Stomach (tissue), 9 donors: ENCODE measurements around the gene DPYD. TPM values are rescaled to one million over a fixed set of nuclear protein-coding genes. Genes with fewer than 3 reads are reported as not detected.

Source experiments
- DNase-seq, 2 donors: peaks; one replicate each; pipeline versions ENCODE4 v3.0.0 to v3.0.0-alpha.2; 2013 to 2019
- H3K27ac ChIP-seq, 5 donors: fragments of 200-600 bp in 4 of 5; sonication (generic) in 4 of 5; one replicate each; pipeline ENCODE4 v1.5.1; 2013 to 2019; ENCODE audit warnings: mild to moderate bottlenecking in 1 of 5, moderate library complexity in 1 of 5
- H3K27me3 ChIP-seq, 3 donors: fragments of 200-600 bp; sonication (generic); one replicate each; pipeline ENCODE4 v1.5.1; 2017 to 2019; ENCODE audit warnings: mixed run types in 1 of 3
- H3K36me3 ChIP-seq, 4 donors: fragments of 200-600 bp; sonication (generic); 1 replicate in 3 of 4; 2 replicates in 1 of 4; pipeline ENCODE4 v1.5.1; 2016 to 2019
- H3K4me1 ChIP-seq, 4 donors: fragments of 200-600 bp; sonication (generic); one replicate each; pipeline ENCODE4 v1.5.1; 2016 to 2019
- H3K4me3 ChIP-seq, 4 donors: fragments of 200-600 bp; sonication (generic) in 3 of 4; one replicate each; pipeline ENCODE4 v1.5.1; 2016 to 2019; ENCODE audit warnings: mild to moderate bottlenecking in 1 of 4
- H3K9me3 ChIP-seq, 4 donors: fragments of 200-600 bp; sonication (generic); one replicate each; pipeline ENCODE4 v1.5.1; 2016 to 2019
- EP300 ChIP-seq: sonication (generic); formaldehyde crosslinking; IDR thresholded peaks from one replicate; pipeline ENCODE4 v1.6.1; 2017; ENCODE audit warnings: antibody characterized with exemption
- POLR2A ChIP-seq, 4 donors: fragments of 450-650 bp; IDR thresholded peaks; one replicate each; pipeline ENCODE4 v1.6.1; 2016; ENCODE audit warnings: antibody characterized with exemption in 4 of 4, control low read depth in 2 of 4, mild to moderate bottlenecking in 1 of 4, moderate library complexity in 1 of 4
- POLR2AphosphoS5 ChIP-seq, 3 donors: sonication (generic); formaldehyde crosslinking; IDR thresholded peaks; one replicate each; pipeline ENCODE4 v1.6.1; 2016; ENCODE audit warnings: antibody characterized with exemption in 3 of 3
- WGBS, 5 donors: extraction: QIAGEN DNeasy Blood & Tissue Kit in 3 of 5; methylation state at CpG; one replicate each; pipeline versions ENCODE4 v1.1.5 to v1.1.7; 2013 to 2018; 5-methylcytosine and 5-hydroxymethylcytosine counted together
- intact Hi-C: fragments of 100-400 bp; cut with DNase I; formaldehyde crosslinking; loops from one replicate; pipeline ENCODE4 v1.15.1; 2023; ENCODE audit warnings: low total_unique reads
- polyA plus RNA-seq, 3 donors: library from polyadenylated mRNA; stranded (reverse); fragments of 200-250 nt; gene quantifications; one replicate each; pipeline ENCODE4 v1.2.3, GENCODE V29; 2013
- total RNA-seq, 5 donors: library from RNA; depleted of rRNA; stranded (reverse); fragments of >200 nt; gene quantifications; one replicate each; pipeline versions ENCODE4 v1.1.0 to v1.2.3, GENCODE V29; 2014 to 2016
- TF ChIP-seq, protein P1 (sequence below), 7 experiments: fragments of 450-650 bp in 4 of 7; fragments of 200-600 bp in 3 of 7; sonication (generic) in 3 of 7; IDR thresholded peaks; one replicate each; pipeline ENCODE4 v1.5.1; 2016 to 2019; ENCODE audit warnings: antibody characterized with exemption in 7 of 7, control low read depth in 2 of 7, mild to moderate bottlenecking in 1 of 7
- donor health status: healthy with polysubstance abuse.
- donor health status: Bipolar disorder and iron deficiency.
- donor health status: healthy.

The DPYD gene
- total and polyA plus RNA-seq, 8 donors: 7.5 to 58.2 (median 18.2) TPM

DNA sequence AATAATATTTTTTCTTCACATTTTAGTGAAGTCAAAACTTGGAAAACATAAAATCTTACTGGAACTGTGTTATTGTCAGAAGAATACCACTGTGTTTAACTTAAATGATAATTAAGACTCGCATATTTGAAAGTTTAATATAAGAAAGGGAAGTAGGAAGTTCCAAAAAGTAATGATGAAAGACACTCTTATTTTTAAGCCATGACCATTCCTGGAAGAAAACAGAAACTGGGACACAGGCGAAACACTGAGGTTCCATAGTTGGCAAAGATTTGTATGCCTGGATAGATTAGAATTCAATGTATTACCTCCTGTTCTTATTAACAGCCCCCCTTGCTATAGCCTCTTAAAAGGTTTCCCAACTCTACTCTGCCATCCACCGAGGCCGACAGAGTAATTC, 271.2 kb downstream of the DPYD start:
- H3K27ac ChIP-seq: no peak overlapping the region
- WGBS, 5 donors: 91 to 97% (median 94%) methylated on average over 4 of the region's 4 CpGs
- no peaks in the 10 kb centered on the region for H3K36me3 ChIP-seq
- TF ChIP-seq EP300: no peak
- TF ChIP-seq, protein P1, sequence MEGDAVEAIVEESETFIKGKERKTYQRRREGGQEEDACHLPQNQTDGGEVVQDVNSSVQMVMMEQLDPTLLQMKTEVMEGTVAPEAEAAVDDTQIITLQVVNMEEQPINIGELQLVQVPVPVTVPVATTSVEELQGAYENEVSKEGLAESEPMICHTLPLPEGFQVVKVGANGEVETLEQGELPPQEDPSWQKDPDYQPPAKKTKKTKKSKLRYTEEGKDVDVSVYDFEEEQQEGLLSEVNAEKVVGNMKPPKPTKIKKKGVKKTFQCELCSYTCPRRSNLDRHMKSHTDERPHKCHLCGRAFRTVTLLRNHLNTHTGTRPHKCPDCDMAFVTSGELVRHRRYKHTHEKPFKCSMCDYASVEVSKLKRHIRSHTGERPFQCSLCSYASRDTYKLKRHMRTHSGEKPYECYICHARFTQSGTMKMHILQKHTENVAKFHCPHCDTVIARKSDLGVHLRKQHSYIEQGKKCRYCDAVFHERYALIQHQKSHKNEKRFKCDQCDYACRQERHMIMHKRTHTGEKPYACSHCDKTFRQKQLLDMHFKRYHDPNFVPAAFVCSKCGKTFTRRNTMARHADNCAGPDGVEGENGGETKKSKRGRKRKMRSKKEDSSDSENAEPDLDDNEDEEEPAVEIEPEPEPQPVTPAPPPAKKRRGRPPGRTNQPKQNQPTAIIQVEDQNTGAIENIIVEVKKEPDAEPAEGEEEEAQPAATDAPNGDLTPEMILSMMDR (IDR thresholded peaks at IDR 0.05): no peak
- TF ChIP-seq POLR2AphosphoS5 (IDR thresholded peaks at IDR 0.05): no peak
- TF ChIP-seq POLR2A (IDR thresholded peaks at IDR 0.05): no peak
- no peak overlapping the region for H3K4me3 ChIP-seq
- intact Hi-C loops: no loop called here
- no peak for DNase-seq
- H3K27me3 ChIP-seq: no peaks in the 10 kb centered on the region
- H3K4me1 ChIP-seq: no peaks in the 10 kb centered on the region
- peaks cover 0 to 16% (median 5%) of the 10 kb centered on the region in 4 donors for H3K9me3 ChIP-seq

DNA sequence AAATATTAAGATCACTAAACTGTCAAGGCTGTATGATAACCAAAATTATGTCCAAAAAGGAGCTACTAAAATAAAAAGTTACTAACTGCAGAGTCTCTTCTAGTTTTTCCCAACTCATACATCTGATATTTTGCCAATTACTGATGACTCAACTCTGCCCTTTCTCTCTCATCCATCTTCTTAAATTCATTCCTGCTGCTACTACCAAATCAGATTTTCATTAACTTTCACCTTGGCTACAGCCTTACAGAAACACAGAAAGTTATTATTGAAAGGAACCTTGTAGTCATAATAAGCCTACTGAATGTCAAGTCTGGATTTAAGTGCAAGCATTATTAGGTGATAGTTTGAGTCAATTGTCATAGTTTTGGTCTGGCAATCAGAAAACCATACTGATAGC, 273.1 kb downstream of the DPYD start:
- intact Hi-C loops: no loop called here
- no peak for DNase-seq
- Histone ChIP-seq H3K9me3 (peaks cover 0 to 16% (median 5%) of the 10 kb centered on the region in 4 donors), H3K4me1 (no peaks in the 10 kb centered on the region), H3K4me3 (no peak overlapping the region), H3K27ac (no peak overlapping the region), H3K27me3 (no peaks in the 10 kb centered on the region), H3K36me3 (no peaks in the 10 kb centered on the region)
- TF ChIP-seq POLR2AphosphoS5 (IDR thresholded peaks at IDR 0.05) (no peak), POLR2A (IDR thresholded peaks at IDR 0.05) (no peak)
- TF ChIP-seq, protein P1 (IDR thresholded peaks at IDR 0.05): no peak

DNA sequence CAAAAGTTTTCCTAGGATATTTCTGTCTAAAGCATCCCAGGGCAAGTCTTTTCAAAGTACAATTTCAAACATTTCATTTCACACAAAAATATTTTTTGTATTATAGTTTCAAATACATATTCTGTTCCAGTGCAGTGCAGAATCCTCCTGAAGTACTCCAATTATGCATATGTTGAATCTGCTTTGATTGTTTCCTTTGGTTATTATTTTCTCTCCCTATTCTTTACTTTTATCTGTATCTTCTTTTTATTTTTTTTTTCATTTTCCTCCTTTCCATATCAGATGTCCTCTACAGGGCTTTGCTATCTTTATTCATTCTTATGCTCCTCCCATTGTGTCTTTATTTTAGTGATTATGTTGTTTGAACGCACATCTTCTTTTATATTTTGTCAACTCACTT, 274.8 kb downstream of the DPYD start:
- DNase-seq: no peak
- H3K4me1 ChIP-seq: no peaks in the 10 kb centered on the region
- H3K4me3 ChIP-seq: no peak overlapping the region
- TF ChIP-seq EP300: no peak
- TF ChIP-seq, protein P1 (IDR thresholded peaks at IDR 0.05): no peak
- TF ChIP-seq POLR2AphosphoS5 (IDR thresholded peaks at IDR 0.05): no peak
- no peak for TF ChIP-seq POLR2A (IDR thresholded peaks at IDR 0.05)
- intact Hi-C loops: no loop called here
- H3K36me3 ChIP-seq: no peaks in the 10 kb centered on the region
- H3K9me3 ChIP-seq: peaks cover 0 to 16% (median 5%) of the 10 kb centered on the region in 4 donors
- no peak overlapping the region for H3K27ac ChIP-seq
- 94 to 100% (median 95%) methylated on average over 1 of the region's 1 CpG for WGBS, 5 donors
- H3K27me3 ChIP-seq: no peaks in the 10 kb centered on the region

DNA sequence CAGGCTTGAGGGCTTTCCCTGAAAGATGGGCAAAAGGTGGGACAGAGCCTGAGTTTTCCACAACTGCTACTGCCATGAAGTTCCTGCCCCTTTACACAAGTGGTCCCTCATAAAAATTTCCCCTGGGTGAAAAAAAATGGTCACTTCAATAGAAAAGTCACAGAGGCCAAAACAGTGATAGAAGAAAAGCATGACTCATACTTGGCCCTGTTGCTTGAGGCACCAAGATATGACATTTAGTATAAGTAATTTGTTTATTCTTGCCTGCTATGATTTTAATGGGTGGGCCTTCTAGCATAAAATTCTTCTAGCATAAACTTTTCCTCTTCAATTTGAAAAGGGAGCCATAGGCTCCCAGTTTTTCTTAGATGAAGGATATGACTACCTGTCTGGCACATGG, 280.2 kb downstream of the DPYD start:
- Histone ChIP-seq H3K36me3 (no peaks in the 10 kb centered on the region), H3K4me3 (no peak overlapping the region), H3K27me3 (no peaks in the 10 kb centered on the region), H3K27ac (no peak overlapping the region), H3K4me1 (no peaks in the 10 kb centered on the region), H3K9me3 (peaks cover 0 to 2% (median under 1%) of the 10 kb centered on the region in 4 donors)
- intact Hi-C loops: no loop called here
- DNase-seq: no peak
- TF ChIP-seq POLR2A (IDR thresholded peaks at IDR 0.05) (no peak), POLR2AphosphoS5 (IDR thresholded peaks at IDR 0.05) (no peak), EP300 (no peak)
- TF ChIP-seq, protein P1 (IDR thresholded peaks at IDR 0.05): no peak
